HG02970 (cell line): ENCODE measurements around the gene NUBPL.
"Not testable (repeated sequence)": the region's sequence is repeated elsewhere in the genome, so short reads cannot be mapped to it uniquely, and the experiment has no call there.

Experiments
- ATAC-seq: cut with Tn5 transposase; IDR thresholded peaks from one replicate; pipeline ENCODE4 v1.9.1; 2021; ENCODE audit warnings: mild to moderate bottlenecking, moderate library complexity, moderate number of reproducible peaks; ENCODE audit not compliant: unreplicated experiment, low FRiP score

NUBPL gene

DNA sequence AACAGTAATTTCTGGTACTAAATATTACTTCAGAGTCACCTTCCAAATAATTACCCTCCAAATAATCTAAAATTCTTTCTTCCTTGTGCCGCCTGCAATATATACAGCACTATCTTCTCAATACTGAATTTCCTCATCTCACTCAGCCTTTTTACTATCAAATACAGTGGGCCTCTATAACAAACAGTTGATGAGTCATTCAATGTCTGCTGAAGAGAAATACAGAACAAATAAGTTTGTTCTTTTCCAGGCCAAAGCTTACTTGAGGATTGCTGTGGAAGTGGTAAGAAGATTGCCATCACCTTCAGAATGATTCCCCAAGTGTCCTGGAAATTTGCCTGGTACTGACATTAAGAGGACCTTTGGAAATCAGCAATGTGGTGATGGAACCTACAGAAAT, 297.7 kb downstream of the NUBPL start:
- ATAC-seq = no peak

DNA sequence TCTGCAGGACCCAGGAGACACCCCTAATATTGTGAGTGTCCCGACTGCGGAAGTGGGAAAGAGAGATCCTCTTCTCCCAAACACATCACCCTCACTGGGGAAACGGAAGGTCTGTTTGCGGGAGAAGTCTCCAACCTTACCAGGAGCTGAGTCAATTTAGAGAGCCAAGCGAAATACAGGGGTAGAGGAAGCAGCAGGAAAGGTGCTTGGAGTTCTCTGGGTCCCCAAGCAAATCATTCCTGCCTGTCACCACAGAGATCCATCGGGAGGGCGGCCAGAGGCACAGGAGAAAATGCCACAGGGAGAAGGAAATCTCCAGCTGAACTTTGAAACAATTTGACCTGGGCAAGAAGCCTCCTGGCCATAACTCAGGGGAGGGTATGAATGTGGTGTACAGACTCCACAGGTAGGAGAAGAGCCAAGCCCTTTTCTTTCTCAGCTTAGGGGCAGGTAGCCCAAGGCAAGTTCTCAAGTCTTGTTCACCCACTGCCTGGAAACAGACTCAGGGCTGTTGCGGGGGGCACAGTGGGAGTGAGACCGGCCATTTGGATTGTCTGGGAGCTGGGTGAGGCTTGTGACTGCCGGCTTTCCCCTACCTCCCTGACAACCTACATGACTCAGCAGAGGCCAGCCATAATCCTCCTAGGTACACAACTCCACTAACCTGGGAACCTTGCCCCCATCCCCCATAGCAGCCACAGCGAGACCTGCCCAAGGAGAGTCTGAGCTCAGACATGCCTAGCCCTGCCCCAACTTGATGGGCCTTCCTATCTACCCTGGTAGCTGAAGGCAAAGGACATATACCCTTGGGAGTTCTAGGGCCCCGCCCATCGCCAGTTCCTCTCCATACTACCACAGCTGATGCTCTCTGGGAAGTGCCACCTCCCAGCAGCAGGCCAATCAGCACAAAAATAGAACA, 304.0 kb downstream of the NUBPL start:
- no peak for ATAC-seq

DNA sequence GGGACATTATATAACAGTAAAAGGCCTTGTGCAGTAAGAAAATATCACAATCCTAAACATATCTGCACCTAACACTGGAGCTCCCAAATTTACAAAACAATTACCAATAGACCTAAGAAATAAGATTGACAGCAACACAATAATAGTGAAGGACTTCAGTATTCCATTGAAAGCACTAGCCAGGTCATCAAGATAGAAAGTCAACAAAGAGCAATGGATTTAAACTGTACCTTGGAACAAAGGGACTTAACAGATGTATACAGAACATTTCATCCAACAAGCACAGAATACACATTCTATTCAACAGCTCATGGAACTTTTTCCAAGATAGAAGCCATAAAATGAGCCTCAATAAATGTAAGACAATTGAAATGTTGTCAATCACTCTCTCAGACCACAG, 306.4 kb downstream of the NUBPL start:
- ATAC-seq = no peak

DNA sequence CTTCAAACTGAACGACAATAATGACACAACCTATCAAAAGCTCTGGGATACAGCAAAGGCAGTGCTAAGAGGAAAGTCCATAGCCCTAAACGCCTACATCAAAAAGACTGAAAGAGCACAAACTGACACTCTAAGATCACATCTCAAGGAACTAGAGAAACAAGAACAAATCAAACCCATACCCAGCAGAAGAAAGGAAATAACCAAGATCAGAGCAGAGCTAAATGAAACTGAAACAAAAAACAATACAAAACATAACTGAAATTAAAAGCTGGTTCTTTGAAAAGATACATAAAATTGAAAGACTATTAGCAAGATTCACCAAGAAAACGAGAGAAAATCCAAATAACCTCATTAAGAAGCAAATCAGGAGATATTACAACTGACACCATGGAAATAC, 306.9 kb downstream of the NUBPL start:
- ATAC-seq = not testable (repeated sequence)

DNA sequence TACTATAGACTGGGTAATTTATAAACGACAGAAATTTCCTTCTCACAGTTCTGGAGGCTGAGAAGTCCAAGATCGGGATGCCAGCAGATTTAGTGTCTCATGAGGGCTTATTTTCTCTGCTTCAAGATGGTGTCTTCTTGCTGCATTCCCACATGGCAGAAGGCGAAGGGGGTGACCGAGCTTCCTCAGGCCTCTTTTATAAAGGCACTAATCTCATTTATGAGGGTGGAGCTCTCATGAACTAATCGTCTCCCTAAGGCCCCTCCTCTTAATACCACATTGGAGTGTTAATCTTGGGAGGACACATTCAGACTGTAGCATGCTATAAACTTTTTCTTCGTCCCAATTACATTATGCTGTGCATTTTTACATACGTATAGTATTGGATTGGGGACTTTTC, 315.5 kb downstream of the NUBPL start:
- ATAC-seq = no peak

DNA sequence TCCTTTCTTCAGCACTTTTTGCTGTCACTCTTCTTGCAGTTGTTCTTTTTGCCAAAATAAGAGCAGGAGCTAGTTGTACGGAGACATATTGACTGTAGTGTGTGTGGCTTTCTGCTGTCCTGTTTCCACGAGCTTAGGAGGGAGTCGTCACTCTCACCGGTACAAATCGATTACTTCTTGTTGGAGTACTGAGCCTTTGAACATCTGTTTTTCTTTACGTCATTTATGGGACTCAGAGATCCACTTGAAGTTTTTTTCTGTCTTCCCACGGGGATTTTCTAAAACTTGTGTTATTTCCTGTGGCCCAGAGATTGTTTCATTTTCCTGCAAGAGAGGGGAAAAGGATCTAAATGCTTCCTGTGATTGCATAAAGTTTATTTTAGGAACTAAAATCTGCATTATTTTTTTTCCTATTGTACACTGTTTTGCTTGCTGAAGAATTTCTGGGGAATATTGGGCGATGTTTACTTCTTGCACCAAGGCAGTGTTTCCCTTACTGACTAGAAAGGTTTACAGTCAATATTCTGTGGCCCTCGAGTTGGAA, 316.1 kb downstream of the NUBPL start:
- no peak for ATAC-seq

DNA sequence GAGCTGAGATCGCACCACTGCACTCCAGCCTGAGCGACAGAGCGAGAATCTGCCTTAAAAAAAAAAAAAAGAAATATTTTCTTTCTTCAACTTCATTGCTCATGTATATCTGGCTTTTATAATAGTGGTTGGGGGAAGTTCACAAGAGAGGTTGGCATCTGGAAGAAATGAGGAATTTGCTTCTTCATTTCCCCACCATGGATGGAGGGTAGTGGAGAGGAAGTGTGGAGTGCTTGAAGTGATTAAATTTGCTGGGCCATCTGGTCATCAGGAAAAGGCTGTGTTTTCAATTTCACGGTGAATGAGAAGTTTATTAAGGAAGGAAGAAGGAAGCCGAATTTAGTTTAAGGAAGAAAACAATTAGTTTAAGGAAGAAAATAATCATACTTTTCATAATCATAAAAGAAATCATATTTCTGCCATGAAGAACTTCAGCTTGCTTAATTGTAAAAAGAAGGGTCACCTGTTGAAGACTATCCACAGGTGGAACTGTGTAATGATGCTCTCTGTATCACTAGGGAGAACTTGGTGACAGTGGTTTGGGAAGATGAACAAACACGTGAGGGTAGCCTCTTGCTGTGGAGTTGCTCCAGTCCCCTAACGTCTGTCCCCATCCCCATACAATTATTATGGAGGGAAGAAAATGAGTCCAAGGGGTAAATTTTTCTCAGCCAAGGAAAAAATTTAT, 318.6 kb downstream of the NUBPL start:
- ATAC-seq = no peak

DNA sequence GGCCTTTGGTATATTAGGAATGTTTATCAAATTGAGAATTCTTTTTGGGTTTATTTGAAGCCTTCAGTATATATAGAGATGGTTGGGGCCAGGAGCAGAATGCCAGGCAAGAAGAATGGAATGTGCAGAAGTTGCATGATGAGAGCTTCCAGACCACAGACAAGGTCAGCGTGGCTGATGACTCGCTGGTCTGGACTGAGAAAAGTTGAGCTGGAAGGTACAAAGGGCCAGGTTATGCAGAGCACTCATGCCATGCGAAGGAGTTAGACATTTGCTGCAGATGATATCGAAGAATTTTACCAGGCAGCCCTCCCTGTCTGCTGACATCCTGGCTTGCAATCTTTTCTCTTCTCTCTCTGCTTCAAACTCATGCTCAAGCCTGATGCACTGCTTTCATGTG, 319.7 kb downstream of the NUBPL start:
- ATAC-seq = no peak

DNA sequence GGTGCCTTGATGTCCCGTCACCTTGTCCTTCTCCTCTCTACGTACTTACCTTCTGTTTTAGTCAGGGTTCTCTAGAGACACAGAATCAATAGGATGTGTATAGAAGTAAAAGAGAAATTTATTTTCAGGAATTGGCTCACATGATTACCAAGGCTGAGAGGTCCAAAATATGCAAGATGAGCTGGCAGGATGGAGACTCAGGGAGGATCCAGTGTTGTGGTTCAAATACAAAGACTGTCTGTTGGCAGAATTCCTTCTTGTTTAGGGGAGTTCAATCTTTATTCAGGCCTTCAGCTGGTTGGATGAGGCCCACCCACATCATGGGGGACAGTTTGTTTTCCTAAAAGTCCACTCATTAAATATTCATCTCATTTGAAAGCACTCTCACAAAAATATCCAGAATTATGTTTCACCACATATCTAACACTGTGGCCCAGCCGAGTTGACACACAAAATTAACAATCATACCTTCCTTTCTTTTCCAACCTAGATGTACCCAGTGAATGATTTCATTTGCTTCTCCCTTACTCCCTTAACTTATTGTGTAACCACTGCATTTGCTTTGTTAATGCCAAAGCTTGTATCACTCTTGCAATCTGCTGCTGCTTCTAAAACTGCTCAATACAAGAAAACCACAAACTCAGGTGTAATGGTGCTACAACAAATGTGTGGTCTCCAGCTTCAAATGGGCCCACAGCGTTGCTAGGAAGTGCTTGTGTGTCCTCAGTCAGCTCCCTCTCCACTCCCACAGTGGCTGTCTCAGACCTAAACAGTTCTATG, 320.5 kb downstream of the NUBPL start:
- no peak for ATAC-seq

DNA sequence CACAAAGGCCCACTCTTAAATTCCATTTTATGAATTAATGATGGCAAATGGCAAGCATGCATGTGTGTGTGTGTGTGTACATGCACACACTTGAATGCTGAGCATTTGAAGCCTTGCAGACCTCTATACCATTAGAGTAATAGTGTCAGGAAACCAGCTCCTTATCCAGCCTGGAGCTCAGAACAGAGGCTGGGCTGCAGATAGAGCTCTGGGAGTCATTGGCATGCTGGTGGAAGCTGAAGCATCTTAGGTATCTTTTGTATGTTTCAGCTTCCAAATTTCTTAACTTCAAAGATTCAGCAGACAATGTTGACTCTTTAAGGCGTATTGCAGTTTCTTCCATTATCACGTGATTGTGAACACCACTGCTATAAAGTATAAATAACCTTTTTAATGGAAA, 323.0 kb downstream of the NUBPL start:
- no peak for ATAC-seq

DNA sequence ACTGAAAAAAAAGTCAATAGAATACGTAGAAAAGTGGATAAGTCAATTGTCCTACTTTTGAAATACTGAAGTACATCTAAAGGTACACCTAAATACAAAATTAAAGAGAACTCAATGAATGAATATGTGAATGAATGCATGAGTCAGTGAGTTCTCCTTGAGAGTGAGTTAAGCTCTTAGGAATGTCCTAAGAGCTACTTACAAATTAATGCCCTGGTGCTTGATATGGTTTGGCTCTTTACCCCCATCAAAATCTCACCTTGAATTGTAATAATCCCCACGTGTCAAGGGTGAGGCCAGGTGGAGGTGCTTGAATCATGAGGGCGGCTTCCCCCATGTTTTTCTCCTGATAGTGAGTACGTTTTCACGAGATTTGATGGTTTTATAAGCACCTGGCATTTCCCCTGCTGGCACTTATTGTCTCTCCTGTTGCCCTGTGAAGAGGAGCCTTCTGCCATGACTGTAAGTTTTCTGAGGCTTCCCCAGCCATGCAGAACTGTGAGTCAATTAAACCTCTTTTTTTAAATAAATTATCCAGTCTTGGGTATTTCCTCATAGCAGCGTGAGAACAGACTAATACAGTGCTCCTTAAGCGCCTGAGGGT, 323.7 kb downstream of the NUBPL start:
- no peak for ATAC-seq

DNA sequence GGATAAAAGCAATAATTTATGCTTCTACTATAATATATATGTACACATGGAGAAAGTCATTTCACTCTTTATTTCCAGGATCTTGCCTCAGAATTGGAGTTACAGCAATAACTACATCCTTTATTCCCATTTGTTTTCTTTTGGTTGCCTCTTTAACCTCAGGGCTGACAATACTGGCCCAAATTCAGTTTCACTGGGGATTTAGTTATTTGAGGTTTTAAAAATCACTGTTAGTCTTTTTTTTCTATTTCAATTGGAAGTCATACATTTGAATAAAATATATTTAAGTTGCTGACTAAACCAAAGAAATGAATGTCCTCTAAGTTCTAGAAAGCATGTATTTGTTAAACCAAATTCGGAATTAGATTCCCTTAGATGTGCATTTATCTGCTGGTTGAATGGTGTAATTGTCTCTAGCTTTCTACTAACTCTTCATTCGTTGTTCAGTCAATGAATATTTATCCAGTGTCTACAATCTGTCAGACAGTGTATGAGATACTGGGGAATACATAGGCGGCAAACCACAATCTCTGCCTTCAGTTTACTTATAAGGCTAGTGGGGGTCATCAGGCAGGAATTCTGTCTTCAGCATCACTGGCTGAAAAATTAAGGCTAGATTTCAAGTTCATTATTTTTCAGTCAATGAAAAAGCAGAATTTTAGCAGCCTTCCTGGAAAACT, 325.1 kb downstream of the NUBPL start:
- ATAC-seq = no peak

DNA sequence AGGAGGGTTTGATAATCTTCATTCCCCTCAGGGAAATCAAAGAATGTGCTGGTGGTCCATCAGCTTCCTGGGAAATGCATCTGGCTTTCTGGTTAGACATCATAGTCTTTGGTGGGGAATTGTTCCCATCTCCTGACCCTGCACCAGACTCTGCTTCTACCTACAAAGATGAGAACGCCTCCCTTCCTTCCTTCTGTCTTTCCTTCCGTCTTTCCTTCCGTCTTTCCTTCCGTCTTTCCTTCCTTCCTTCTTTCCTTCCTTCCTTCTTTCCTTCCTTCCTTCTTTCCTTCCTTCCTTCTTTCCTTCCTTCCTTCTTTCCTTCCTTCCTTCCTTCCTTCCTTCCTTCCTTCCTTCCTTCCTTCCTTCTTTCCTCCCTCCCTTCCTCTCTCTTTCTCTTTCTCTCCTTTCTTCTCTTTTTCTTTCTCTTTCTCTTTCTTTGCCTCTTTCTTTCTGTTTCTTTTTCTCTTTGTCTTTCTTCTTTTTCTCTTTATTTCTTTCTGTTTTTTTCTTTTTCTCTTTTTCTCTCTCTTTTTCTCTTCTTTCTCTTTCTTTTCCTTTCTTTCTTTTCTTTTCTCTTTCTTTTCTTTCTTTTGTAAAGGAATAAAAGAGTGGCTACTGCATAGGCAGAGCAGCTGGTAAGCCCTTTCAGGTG, 326.9 kb downstream of the NUBPL start:
- ATAC-seq = no peak

DNA sequence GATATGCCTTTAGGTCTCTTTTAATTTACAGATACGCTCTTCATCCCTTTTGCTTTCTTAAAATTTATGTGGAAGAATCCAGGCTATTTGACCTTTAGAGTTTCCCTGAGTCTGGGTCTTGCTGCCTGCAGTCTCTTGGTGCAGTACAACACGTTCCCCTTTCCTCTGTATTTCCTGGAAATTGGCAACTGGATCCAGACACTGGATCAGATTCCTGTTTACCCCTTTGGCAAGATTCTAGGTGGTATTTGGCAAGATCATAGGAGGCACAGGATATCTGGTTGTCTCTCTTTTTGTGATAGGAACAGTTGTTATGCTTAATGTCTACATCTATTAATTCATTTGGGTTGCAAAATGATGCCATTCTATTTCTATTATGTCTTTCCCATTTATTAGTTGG, 328.1 kb downstream of the NUBPL start:
- ATAC-seq = no peak

DNA sequence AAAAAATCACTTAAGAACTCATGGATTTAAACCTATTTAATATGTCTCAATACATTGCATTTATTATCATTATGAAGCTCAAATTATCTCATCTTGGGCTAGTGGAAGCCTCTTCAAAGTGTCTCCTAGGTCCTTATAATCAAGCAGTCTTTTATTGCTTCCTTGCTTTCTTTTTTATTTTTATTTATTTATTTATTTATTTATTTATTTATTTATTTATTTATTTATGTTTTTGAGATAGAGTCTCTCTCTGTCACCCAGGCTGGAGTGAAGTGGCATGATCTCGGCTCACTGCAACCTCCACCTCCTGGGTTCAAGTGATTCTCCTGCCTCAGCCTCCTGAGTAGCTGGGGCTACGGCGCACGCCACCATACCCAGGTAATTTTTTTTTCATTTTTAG, 329.0 kb downstream of the NUBPL start:
- ATAC-seq = not testable (repeated sequence)

DNA sequence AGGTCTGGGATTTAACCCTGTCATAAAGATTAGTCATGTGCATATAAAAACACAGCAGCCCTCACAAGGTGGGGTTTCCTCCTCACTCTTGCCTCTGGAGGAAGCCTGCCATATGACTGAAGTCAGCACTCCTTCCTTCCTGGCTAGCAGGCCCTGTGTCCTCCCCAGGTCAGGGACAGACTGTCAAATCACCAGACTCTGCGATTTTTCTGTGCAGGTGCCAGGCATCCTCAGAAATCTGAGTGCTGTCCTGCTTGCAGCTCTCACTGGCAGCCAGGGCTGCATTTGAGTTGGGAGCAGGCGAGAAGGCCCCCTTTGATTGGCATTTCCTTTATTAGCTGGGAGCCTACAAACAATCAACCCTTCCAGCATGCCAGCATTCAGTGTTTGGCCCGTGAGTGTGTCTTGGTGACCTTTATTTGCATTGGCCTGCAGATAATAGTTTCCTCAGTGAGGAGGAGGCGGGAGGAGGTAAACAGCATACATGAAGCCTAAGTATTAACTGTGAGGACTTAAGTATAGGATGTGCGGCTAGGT, 332.1 kb downstream of the NUBPL start:
- ATAC-seq = no peak

DNA sequence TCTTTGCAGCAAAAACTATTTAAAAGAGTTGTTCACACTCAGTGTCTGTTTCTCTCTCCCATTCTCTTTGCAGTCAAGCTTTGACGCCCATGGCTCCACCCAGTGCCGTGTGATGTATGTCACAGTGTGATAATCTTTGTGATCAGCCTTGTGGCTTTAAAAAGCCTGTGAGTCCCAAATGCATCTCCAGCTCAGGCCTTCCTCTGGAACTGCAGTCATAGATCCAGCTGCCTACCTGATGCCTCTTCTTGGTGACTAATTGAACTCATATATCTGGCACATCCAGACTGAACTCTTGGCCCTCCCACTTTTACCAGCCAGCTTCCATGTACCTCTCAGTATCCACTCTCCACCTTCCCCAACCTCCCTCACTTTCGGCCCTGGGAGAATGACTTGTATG, 333.1 kb downstream of the NUBPL start:
- no peak for ATAC-seq

DNA sequence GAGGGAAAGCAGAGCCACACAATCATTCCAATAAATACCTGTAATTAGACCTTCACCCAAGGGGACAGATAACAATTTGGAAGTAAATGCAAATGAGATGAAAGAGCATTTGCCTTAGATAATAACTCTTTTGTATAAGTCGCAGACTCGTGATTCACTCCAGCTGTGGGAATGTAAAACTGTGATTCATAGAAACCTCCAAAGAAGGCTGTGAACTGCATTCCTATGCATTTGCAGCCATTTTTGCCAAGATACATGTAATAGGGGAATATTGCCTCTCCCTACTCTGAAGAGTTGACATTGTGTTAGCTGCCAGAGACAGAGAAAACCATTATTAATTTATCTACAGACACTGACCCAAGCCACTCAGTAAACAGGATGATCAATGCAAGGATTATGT, 334.0 kb downstream of the NUBPL start:
- no peak for ATAC-seq

DNA sequence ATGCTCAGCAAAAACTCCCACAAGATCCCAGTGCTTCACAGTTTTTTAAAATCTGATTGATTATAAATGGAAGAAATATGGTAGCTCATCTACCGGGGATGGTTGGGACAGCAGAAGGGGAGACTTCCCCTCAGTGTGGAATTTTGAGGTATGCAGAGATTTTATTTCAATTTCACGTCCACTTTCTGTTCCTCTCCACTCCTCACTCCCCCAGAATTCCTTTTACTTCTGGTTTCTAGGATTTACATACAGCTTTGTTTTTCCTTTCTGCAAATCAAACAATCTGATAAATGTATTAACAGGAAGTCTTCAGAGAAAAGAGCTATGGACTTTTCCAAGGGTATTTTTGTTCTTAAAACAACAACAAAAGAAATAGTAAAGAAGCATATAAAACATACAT, 334.4 kb downstream of the NUBPL start:
- no peak for ATAC-seq
